IPS DF 6.9 (cell line): Measurements from ENCODE around the gene SBK2.

Experiments
- DNase-seq: peaks from one replicate; pipeline ENCODE4 v3.0.0-alpha.2; 2013; ENCODE audit warnings: low read depth, low spot score
- H3K27ac ChIP-seq: one replicate; pipeline ENCODE4 v1.5.1; 2013; ENCODE audit warnings: low read length, control low read depth
- H3K27me3 ChIP-seq: 2 replicates; pipeline ENCODE4 v1.6.1; 2013; ENCODE audit warnings: mild to moderate bottlenecking, low read length; ENCODE audit not compliant: control insufficient read depth, insufficient read depth
- H3K36me3 ChIP-seq: 2 replicates; pipeline ENCODE4 v1.6.1; 2013; ENCODE audit warnings: low read length; ENCODE audit not compliant: control insufficient read depth, insufficient read depth
- H3K4me1 ChIP-seq: 2 replicates; pipeline ENCODE4 v1.6.1; 2013; ENCODE audit warnings: low read length; ENCODE audit not compliant: control insufficient read depth, insufficient read depth
- H3K4me3 ChIP-seq: 2 replicates; pipeline ENCODE4 v1.5.1; 2013; ENCODE audit warnings: mild to moderate bottlenecking, low read length
- H3K9me3 ChIP-seq: 2 replicates; pipeline ENCODE4 v1.6.1; 2013; ENCODE audit warnings: low read length, inconsistent platforms; ENCODE audit not compliant: control insufficient read depth, insufficient read depth
- WGBS: extraction: QIAGEN DNeasy Blood & Tissue Kit; methylation state at CpG from one replicate; pipeline ENCODE4 v1.1.7; 2013; ENCODE audit warnings: mixed read lengths, missing lambda C conversion rate; ENCODE audit not compliant: insufficient read length, insufficient coverage; 5-methylcytosine and 5-hydroxymethylcytosine counted together

The SBK2 gene

DNA sequence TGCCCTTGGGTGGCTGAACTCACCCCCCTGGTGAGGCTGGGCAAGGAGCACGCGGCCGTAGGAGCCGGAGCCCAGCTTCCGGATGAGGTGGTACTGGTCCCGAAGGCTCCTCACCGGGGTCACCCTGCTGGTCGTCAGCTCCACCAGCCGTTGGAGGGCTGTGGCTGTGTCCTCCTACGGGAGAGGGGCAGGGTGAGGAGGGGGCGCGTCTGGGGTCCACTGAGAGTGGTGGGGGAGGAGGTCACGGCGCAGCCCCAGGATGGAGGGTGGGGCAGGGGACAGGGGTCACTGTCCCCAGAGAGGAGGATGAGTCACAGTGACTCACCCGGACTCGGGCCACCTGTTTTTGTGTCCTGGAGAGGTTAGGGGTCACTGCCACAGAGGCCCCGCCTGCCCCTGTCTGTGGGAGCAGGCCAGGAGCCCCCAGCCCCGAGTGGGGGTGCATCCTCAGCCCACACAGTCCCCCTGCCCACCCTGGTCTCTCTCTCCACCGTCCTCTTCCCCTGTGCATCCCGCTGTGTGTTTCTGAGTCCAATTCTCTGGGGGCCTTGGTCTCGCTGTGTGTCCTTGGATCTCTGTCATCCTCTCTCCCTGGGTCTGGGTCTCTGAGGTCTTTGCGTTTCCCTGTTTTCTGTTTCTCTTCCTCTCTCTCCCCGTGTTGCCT lies 8.0 kb upstream of the SBK2 start:
- Histone ChIP-seq H3K4me1 (peaks cover 2% of the 10 kb centered on the region; the same call in 1 of the 2 replicates), H3K9me3 (no peaks in the 10 kb centered on the region), H3K4me3 (no peak overlapping the region), H3K27ac (no peak overlapping the region), H3K27me3 (no peaks in the 10 kb centered on the region), H3K36me3 (no peaks in the 10 kb centered on the region; the same call in 1 of the 2 replicates)
- WGBS: no CpG with 5 or more reads among the region's 23 CpGs
- no peak for DNase-seq

DNA sequence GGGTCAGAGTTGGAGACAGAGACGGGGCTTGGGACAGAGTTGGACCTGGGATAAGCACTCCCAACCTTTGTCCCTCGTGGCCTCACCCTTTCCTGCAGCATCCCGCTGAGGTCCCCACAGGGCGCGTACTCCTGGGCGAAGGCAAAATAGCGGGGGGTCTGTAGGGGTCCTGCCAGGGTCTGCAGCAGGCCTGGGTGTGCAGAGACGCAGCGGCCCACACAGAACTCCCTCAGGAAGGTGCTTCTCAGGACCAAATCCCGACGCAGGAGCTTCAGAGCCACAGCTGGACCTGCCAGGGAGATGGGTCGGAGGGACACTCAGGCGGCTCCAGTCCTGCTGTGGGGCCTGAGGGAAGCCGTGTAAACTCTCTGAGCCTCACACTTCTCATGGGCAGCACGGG lies 7.1 kb upstream of the SBK2 start:
- no peak overlapping the region for H3K4me3 ChIP-seq
- no peaks in the 10 kb centered on the region; the same call in 1 of the 2 replicates for H3K36me3 ChIP-seq
- H3K27ac ChIP-seq: no peak overlapping the region
- H3K27me3 ChIP-seq: no peaks in the 10 kb centered on the region
- no peaks in the 10 kb centered on the region for H3K9me3 ChIP-seq
- WGBS: no CpG with 5 or more reads among the region's 15 CpGs
- DNase-seq: no peak
- H3K4me1 ChIP-seq: peaks cover 5% of the 10 kb centered on the region; the same call in 1 of the 2 replicates

DNA sequence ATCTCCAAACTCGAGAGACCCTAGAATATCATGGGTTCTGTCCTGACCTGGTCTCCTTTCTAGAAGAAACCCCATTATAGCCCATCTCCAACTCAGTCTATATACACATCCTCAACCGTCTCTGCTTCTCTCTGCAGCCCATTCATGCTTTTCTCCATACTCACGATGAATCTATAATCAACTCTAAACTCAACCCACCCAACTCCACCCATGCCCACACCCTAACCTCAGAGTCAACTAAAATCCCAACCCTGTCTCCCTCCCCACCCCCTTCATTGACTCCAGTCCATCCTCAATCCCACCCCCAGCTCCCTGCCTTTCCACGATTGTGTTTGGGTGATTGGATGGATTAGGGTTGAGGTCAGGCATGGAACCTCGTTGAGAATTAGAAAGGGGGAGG lies 6.6 kb upstream of the SBK2 start:
- H3K36me3 ChIP-seq: no peaks in the 10 kb centered on the region; the same call in 1 of the 2 replicates
- H3K4me3 ChIP-seq: no peak overlapping the region
- no peak for DNase-seq
- H3K27ac ChIP-seq: no peak overlapping the region
- no peaks in the 10 kb centered on the region for H3K9me3 ChIP-seq
- peaks cover 5% of the 10 kb centered on the region; the same call in 1 of the 2 replicates for H3K4me1 ChIP-seq
- no peaks in the 10 kb centered on the region for H3K27me3 ChIP-seq
- 100% methylated on average over 2 of the region's 5 CpGs for WGBS

DNA sequence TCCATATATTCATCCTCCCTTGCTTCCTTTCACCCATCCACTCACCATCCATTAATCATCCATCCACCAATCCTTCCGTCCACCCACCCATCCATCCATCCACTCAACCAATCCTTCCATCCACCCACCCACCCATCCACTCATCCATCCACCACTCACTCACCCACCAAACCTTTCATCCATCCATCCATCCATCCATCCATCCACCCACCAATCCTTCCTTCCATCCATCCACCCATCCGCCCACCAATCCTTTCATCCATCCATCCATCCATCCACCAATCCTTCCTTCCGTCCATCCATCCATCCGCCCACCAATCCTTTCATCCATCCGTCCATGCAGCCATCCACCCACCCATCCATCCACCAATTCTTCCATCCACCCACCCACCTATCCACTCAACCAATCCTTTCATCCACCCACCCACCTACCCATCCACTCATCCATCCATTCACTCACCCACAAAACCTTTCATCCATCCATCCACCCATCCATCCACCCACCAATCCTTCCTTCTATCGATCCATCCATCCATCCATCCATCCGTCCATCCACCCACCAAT lies 5.4 kb upstream of the SBK2 start:
- Histone ChIP-seq H3K4me3 (no peak overlapping the region), H3K27ac (no peak overlapping the region), H3K9me3 (no peaks in the 10 kb centered on the region), H3K36me3 (no peaks in the 10 kb centered on the region; the same call in 1 of the 2 replicates), H3K27me3 (no peaks in the 10 kb centered on the region), H3K4me1 (peaks cover 6% of the 10 kb centered on the region)
- 100% methylated on average over 7 of the region's 7 CpGs for WGBS
- no peak for DNase-seq

GRCh38 chr19:55541091-55541490 lies 4.2 kb upstream of the SBK2 start:
- DNase-seq: no peak
- Histone ChIP-seq H3K36me3 (no peaks in the 10 kb centered on the region; the same call in 1 of the 2 replicates), H3K4me1 (peaks cover 5% of the 10 kb centered on the region), H3K27ac (no peak overlapping the region), H3K9me3 (no peaks in the 10 kb centered on the region), H3K27me3 (no peaks in the 10 kb centered on the region), H3K4me3 (no peak overlapping the region)
- WGBS: no CpG with 5 or more reads among the region's 19 CpGs

DNA sequence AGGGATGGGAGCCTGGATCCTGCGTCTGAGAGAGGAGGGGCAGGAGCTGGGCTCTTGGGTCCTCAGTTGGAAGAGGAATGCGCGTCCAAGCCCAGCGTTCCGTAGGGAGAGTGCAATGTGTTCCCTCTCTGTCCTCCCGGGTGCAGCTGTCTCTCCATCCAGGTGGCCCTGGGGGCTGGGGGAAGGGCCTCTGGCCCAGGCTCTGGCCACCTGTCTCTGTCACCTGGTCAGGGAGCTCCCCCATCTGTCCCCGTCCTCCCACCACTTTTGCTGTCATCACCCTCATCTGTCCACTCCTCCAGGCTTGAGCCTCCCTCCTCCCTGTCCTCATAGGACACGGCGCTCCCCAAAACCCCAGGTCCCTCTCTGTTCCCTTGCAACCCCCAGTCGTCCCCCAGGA lies 3.7 kb upstream of the SBK2 start:
- no CpG with 5 or more reads among the region's 10 CpGs for WGBS
- Histone ChIP-seq H3K27me3 (no peaks in the 10 kb centered on the region), H3K4me3 (no peak overlapping the region), H3K4me1 (peaks cover 5% of the 10 kb centered on the region), H3K36me3 (no peaks in the 10 kb centered on the region; the same call in 1 of the 2 replicates), H3K9me3 (no peaks in the 10 kb centered on the region), H3K27ac (no peak overlapping the region)
- no peak for DNase-seq

DNA sequence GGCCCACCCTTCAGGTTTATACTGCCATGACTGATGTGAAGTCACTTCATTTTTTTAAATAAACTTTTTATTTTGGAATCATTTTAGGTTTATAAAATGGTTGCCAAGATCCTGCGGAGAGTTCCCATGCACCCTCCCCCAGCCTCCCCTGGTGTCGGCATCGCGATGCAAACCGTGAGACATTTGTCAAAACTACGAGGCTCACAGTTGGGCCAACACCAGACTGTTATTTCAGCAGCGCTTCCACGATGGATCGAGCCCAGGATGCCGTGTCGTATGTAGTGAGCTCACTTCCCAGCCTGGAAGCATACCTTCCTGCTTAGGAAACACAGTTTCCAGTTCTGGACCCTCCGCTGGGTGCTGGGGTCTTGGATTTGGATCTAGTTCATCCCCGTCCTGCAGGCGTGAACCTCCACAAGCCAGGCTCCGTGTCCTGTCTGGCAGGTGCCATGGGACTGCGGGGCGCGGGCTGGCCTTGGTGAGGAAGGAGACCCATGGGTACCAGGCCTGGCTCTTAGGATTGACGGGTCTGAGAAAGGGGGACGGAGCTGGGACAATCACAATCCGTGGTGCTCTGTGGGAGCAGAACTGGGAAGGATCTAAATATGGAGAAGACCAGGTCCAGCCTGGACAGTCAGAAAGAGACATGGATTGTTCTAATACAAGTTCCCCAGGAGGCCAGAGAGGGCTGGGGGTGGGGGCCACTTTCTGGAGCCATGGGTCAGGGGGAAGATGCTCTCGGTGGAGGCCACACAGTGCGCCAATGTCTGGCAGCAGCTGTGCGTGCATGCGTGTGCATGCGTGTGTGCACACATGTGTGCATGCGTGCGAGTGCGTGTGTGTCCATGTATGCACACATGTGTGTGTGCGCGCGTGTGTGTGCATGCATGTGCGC lies 2.4 kb upstream of the SBK2 start:
- Histone ChIP-seq H3K36me3 (no peaks in the 10 kb centered on the region), H3K27ac (no peak overlapping the region), H3K27me3 (no peaks in the 10 kb centered on the region), H3K4me1 (peaks cover 5% of the 10 kb centered on the region), H3K4me3 (no peak overlapping the region), H3K9me3 (no peaks in the 10 kb centered on the region)
- WGBS: no CpG with 5 or more reads among the region's 33 CpGs
- DNase-seq: no peak

DNA sequence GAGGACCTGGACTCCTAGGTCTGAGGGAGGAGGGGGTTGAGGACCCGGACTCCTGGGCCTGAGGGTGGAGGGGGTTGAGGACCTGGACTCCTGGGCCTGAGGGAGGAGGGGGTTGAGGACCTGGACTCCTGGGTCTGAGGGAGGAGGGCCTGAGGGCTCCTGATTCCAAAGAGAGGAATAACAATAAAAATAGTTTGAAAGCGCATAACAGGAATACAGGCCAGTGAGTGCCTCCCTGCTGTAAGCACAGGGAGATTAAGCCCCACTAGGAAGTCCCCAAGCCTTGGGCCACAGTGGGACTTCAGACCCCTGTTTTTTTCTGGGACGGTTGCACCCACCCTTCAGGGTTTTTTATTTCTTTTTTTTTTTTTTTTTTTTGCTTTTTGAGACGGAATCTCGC lies 1.2 kb upstream of the SBK2 start:
- Histone ChIP-seq H3K4me1 (peaks cover 5% of the 10 kb centered on the region), H3K27ac (no peak overlapping the region), H3K4me3 (no peak overlapping the region), H3K27me3 (no peaks in the 10 kb centered on the region), H3K36me3 (no peaks in the 10 kb centered on the region), H3K9me3 (no peaks in the 10 kb centered on the region)
- WGBS: no CpG with 5 or more reads among the region's 5 CpGs
- DNase-seq: no peak

GRCh38 chr19:55537741-55538111 lies 793 bp upstream of the SBK2 start:
- Histone ChIP-seq H3K27me3 (no peaks in the 10 kb centered on the region), H3K4me3 (no peak overlapping the region), H3K9me3 (no peaks in the 10 kb centered on the region), H3K27ac (no peak overlapping the region), H3K4me1 (peaks cover 5% of the 10 kb centered on the region), H3K36me3 (no peaks in the 10 kb centered on the region)
- DNase-seq: no peak
- no CpG with 5 or more reads among the region's 5 CpGs for WGBS

DNA sequence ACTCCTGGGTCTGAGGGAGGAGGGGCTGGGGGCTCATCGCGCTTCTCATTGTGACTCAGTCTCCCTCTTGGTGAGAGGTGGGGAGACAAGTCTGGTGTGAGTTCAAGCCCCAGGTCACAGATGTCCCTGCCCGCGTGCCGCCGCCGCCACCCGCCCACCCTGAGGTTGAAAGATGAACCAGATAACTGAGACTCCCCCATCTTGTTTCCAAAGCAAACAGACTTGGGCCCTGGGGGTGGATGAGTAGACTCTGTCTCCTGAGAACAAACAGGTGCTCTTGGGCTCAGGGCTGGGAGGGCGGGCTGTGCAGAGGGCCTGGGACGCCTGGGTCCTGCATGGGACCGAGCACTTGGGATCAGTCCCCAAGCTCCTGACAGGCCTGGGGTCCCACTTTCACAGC lies 567 bp downstream of the SBK2 start:
- Histone ChIP-seq H3K4me1 (peaks cover 5% of the 10 kb centered on the region), H3K9me3 (no peaks in the 10 kb centered on the region), H3K27ac (no peak overlapping the region), H3K4me3 (no peak overlapping the region), H3K36me3 (no peaks in the 10 kb centered on the region), H3K27me3 (no peaks in the 10 kb centered on the region)
- DNase-seq: no peak
- no CpG with 5 or more reads among the region's 11 CpGs for WGBS
